HepG2 (cell line): Measurements from ENCODE around the gene MAPRE3. TPM values are rescaled to one million over a fixed set of nuclear protein-coding genes. Genes with fewer than 3 reads are reported as not detected.
A peak's percentile ranks its signal among the peaks of the same experiment; 100 is the strongest.

ENCODE experiments used
- AGO1 ChIP-seq: fragments of 200-400 bp; formaldehyde crosslinking; IDR thresholded peaks from 2 replicates; pipeline ENCODE4 v1.6.1; 2017; ENCODE audit warnings: mild to moderate bottlenecking, low read depth, low read length, moderate library complexity; ENCODE audit not compliant: poor library complexity, severe bottlenecking
- ATM ChIP-seq: fragments of 450-650 bp; IDR thresholded peaks from 2 replicates; pipeline ENCODE4 v1.7.1; 2017; ENCODE audit warnings: mild to moderate bottlenecking, borderline replicate concordance
- ETV5 ChIP-seq: IDR thresholded peaks from 2 replicates; pipeline ENCODE4 v1.6.1; 2018; ENCODE audit warnings: missing biosample characterization, missing genetic modification reagents, inconsistent platforms, borderline replicate concordance
- HDAC2 ChIP-seq: sonication (generic); formaldehyde crosslinking; IDR thresholded peaks from 2 replicates; pipeline ENCODE4 v1.4.0; 2020; ENCODE audit warnings: missing genetic modification reagents
- JUNB ChIP-seq: sonication (generic); formaldehyde crosslinking; IDR thresholded peaks from 2 replicates; pipeline ENCODE4 v1.8.0; 2022; ENCODE audit warnings: missing genetic modification reagents, mild to moderate bottlenecking, borderline replicate concordance
- KLF15 ChIP-seq: sonication (generic); formaldehyde crosslinking; IDR thresholded peaks from 2 replicates; pipeline ENCODE4 v1.8.1; 2023; ENCODE audit warnings: borderline replicate concordance, mild to moderate bottlenecking, inconsistent platforms, missing genetic modification reagents, mixed read lengths
- MAZ ChIP-seq, 2 experiments: sonication (generic) in 1 of 2; formaldehyde crosslinking in 1 of 2; IDR thresholded peaks; 2 replicates each; pipeline versions ENCODE4 v1.5.0 to v1.6.1; 2012 to 2020; ENCODE audit warnings: low read depth in 2 of 2, mild to moderate bottlenecking in 2 of 2, borderline replicate concordance in 1 of 2, improper control_type of control experiment in 1 of 2, low read length in 1 of 2, missing genetic modification reagents in 1 of 2, moderate library complexity in 1 of 2
- MTF1 ChIP-seq: sonication (generic); formaldehyde crosslinking; IDR thresholded peaks from 2 replicates; pipeline ENCODE4 v1.5.0; 2020; ENCODE audit warnings: missing genetic modification reagents
- PHF21A ChIP-seq: sonication (generic); formaldehyde crosslinking; IDR thresholded peaks from 2 replicates; pipeline ENCODE4 v1.5.0; 2020; ENCODE audit warnings: mild to moderate bottlenecking, missing genetic modification reagents
- POLR2AphosphoS5 ChIP-seq: IDR thresholded peaks from 2 replicates; pipeline ENCODE4 v1.6.1; 2012; ENCODE audit warnings: low read depth, low read length
- PTBP1 ChIP-seq: fragments of 200-400 bp; formaldehyde crosslinking; IDR thresholded peaks from 2 replicates; pipeline ENCODE4 v1.6.1; 2018; ENCODE audit warnings: low read length, low read depth; ENCODE audit not compliant: poor library complexity, severe bottlenecking
- SAFB2 ChIP-seq: sonication (generic); formaldehyde crosslinking; IDR thresholded peaks from 2 replicates; pipeline ENCODE4 v1.5.1; 2020; ENCODE audit warnings: missing genetic modification reagents, low read depth, mild to moderate bottlenecking, borderline replicate concordance
- THYN1 ChIP-seq: sonication (generic); formaldehyde crosslinking; IDR thresholded peaks from 2 replicates; pipeline ENCODE4 v1.8.1; 2023; ENCODE audit warnings: low read depth, mild to moderate bottlenecking, moderate library complexity, missing genetic modification reagents, borderline replicate concordance
- ZNF343 ChIP-seq: sonication (generic); formaldehyde crosslinking; IDR thresholded peaks from 2 replicates; pipeline ENCODE4 v1.4.0; 2020; ENCODE audit warnings: mild to moderate bottlenecking, missing genetic modification reagents
- ZNF496 ChIP-seq: sonication (generic); formaldehyde crosslinking; IDR thresholded peaks from 2 replicates; pipeline ENCODE4 v1.8.1; 2023; ENCODE audit warnings: mild to moderate bottlenecking, moderate library complexity, missing genetic modification reagents; ENCODE audit not compliant: insufficient replicate concordance
- ZNF550 ChIP-seq: sonication (generic); formaldehyde crosslinking; IDR thresholded peaks from 2 replicates; pipeline ENCODE4 v1.4.0; 2020; ENCODE audit warnings: mild to moderate bottlenecking, missing genetic modification reagents, borderline replicate concordance
- ZNF674 ChIP-seq: sonication (generic); formaldehyde crosslinking; IDR thresholded peaks from 2 replicates; pipeline ENCODE4 v1.5.0; 2020; ENCODE audit warnings: low read depth, mild to moderate bottlenecking, missing genetic modification reagents
- ZNF761 ChIP-seq: sonication (generic); formaldehyde crosslinking; conservative IDR thresholded peaks from 2 replicates; pipeline ENCODE4 v1.4.0; 2020; ENCODE audit warnings: mild to moderate bottlenecking, missing genetic modification reagents
- polyA plus RNA-seq, 8 experiments: library from polyadenylated mRNA; depleted of rRNA in 3 of 8; stranded (reverse) in 7 of 8; unstranded in 1 of 8; fragments of >200 nt; fragmentation: Illumina TruSeq in 4 of 8; extraction: Trizol in 4 of 8; gene quantifications; 2 replicates each; pipeline versions ENCODE4 v1.2.1 to v1.2.3, GENCODE V29; 2011 to 2016; ENCODE audit warnings: low read depth in 4 of 8, missing spikeins in 1 of 8, mixed read lengths in 1 of 8; ENCODE audit not compliant: insufficient read depth in 1 of 8
- total RNA-seq, 5 experiments: library from RNA; depleted of rRNA; stranded (reverse); fragments of >200 nt; fragmentation: Illumina TruSeq; extraction: Trizol; gene quantifications; 2 replicates each; pipeline ENCODE4 v1.2.3, GENCODE V29; 2016; ENCODE audit warnings: low read depth in 1 of 5
- TF ChIP-seq, protein P1 (sequence below): IDR thresholded peaks from 2 replicates; pipeline ENCODE4 v1.6.1; 2018; ENCODE audit warnings: missing genetic modification reagents, mild to moderate bottlenecking, missing compliant biosample characterization
- TF ChIP-seq, protein P2 (sequence below): sonication (generic); formaldehyde crosslinking; IDR thresholded peaks from 2 replicates; pipeline ENCODE4 v1.4.0; 2020; ENCODE audit warnings: missing genetic modification reagents
- TF ChIP-seq, protein P3 (sequence below): sonication (generic); formaldehyde crosslinking; IDR thresholded peaks from 2 replicates; pipeline ENCODE4 v1.8.1; 2022; ENCODE audit warnings: mild to moderate bottlenecking, missing genetic modification reagents

Gene MAPRE3
- total and polyA plus RNA-seq, 2 of the 13 experiments (the other 11 are each of a cell fraction or from before 2014, with no cell fraction given) = 0.31 to 0.91 TPM

DNA sequence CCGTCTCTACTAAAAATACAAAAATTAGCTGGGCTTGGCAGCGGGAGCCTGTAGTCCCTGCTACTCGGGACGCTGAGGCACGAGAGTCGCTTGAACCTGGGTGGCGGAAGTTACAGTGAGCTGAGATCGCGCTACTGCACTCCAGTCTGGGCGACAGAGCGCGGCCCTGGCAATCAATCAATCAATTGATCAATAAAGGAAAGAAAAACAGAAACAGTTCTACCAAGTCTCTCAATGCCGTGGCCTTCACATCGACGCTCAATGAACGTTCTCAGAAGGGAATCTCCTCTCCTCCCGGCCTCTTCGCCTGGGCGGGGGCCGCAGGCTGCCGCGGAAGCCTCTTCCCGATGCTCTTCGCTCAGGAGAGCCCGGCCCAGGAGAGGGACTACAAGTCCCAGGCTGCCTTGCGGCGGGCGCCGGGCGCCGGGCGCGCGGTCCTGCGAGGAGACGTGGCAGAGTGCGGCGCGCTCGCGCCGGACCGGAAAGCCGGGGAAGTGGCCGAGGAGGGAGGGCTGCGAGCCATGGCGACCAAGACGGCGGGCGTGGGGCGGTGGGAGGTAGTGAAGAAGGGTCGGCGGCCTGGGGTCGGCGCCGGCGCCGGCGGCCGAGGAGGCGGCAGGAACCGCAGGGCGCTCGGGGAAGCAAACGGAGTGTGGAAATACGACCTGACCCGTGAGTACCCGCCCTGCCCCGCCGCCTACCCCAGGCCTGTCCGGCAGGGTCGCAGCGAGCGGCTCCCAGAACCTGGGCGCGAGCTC is 62.2 kb downstream of the MAPRE3 start, which contains the start of gene TMEM214 (continued):
- TF ChIP-seq THYN1 = no peak
- TF ChIP-seq JUNB (CRISPR knock-in tag) = no peak
- peak; percentile 84; the same call in 1 of the 2 replicates for TF ChIP-seq ZNF761
- TF ChIP-seq, protein P1, sequence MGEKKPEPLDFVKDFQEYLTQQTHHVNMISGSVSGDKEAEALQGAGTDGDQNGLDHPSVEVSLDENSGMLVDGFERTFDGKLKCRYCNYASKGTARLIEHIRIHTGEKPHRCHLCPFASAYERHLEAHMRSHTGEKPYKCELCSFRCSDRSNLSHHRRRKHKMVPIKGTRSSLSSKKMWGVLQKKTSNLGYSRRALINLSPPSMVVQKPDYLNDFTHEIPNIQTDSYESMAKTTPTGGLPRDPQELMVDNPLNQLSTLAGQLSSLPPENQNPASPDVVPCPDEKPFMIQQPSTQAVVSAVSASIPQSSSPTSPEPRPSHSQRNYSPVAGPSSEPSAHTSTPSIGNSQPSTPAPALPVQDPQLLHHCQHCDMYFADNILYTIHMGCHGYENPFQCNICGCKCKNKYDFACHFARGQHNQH (CRISPR knock-in tag) = peak; percentile 68; the same call in 1 of the 2 replicates
- TF ChIP-seq ZNF343 (CRISPR knock-in tag) = peak; percentile 88
- peak; percentile 53; the same call in 1 of the 2 replicates for TF ChIP-seq MTF1 (CRISPR knock-in tag)
- no peak for TF ChIP-seq ZNF496
- peak; percentile 80 for TF ChIP-seq AGO1
- TF ChIP-seq PHF21A (CRISPR knock-in tag) = peak; percentile 39; the same call in 1 of the 2 replicates
- no peak for TF ChIP-seq ZNF550 (CRISPR knock-in tag)
- TF ChIP-seq SAFB2 (CRISPR knock-in tag) = peak; percentile 94
- TF ChIP-seq ATM = no peak
- no peak for TF ChIP-seq MAZ (IDR thresholded peaks at IDR 0.05; ENCODE audit: borderline replicate concordance, low read depth, low read length)
- TF ChIP-seq MAZ (CRISPR knock-in tag; IDR thresholded peaks at IDR 0.05; ENCODE audit: low read depth) = peak; percentile 82
- TF ChIP-seq ZNF674 = no peak
- TF ChIP-seq POLR2AphosphoS5 = peak; percentile 89
- peak; percentile 83 for TF ChIP-seq KLF15 (CRISPR knock-in tag)
- TF ChIP-seq PTBP1 = no peak
- TF ChIP-seq, protein P2, sequence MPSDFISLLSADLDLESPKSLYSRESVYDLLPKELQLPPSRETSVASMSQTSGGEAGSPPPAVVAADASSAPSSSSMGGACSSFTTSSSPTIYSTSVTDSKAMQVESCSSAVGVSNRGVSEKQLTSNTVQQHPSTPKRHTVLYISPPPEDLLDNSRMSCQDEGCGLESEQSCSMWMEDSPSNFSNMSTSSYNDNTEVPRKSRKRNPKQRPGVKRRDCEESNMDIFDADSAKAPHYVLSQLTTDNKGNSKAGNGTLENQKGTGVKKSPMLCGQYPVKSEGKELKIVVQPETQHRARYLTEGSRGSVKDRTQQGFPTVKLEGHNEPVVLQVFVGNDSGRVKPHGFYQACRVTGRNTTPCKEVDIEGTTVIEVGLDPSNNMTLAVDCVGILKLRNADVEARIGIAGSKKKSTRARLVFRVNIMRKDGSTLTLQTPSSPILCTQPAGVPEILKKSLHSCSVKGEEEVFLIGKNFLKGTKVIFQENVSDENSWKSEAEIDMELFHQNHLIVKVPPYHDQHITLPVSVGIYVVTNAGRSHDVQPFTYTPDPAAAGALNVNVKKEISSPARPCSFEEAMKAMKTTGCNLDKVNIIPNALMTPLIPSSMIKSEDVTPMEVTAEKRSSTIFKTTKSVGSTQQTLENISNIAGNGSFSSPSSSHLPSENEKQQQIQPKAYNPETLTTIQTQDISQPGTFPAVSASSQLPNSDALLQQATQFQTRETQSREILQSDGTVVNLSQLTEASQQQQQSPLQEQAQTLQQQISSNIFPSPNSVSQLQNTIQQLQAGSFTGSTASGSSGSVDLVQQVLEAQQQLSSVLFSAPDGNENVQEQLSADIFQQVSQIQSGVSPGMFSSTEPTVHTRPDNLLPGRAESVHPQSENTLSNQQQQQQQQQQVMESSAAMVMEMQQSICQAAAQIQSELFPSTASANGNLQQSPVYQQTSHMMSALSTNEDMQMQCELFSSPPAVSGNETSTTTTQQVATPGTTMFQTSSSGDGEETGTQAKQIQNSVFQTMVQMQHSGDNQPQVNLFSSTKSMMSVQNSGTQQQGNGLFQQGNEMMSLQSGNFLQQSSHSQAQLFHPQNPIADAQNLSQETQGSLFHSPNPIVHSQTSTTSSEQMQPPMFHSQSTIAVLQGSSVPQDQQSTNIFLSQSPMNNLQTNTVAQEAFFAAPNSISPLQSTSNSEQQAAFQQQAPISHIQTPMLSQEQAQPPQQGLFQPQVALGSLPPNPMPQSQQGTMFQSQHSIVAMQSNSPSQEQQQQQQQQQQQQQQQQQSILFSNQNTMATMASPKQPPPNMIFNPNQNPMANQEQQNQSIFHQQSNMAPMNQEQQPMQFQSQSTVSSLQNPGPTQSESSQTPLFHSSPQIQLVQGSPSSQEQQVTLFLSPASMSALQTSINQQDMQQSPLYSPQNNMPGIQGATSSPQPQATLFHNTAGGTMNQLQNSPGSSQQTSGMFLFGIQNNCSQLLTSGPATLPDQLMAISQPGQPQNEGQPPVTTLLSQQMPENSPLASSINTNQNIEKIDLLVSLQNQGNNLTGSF (CRISPR knock-in tag) = peak; percentile 27; the same call in 1 of the 2 replicates
- no peak for TF ChIP-seq HDAC2 (CRISPR knock-in tag)
- TF ChIP-seq, protein P3, sequence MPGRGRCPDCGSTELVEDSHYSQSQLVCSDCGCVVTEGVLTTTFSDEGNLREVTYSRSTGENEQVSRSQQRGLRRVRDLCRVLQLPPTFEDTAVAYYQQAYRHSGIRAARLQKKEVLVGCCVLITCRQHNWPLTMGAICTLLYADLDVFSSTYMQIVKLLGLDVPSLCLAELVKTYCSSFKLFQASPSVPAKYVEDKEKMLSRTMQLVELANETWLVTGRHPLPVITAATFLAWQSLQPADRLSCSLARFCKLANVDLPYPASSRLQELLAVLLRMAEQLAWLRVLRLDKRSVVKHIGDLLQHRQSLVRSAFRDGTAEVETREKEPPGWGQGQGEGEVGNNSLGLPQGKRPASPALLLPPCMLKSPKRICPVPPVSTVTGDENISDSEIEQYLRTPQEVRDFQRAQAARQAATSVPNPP (CRISPR knock-in tag) = no peak
- TF ChIP-seq ETV5 = peak; percentile 85
